NK-92 (cell line): ENCODE results near the gene PIP4P1.
"Not testable (repeated sequence)": the region's sequence is repeated elsewhere in the genome, so short reads cannot be mapped to it uniquely, and the experiment has no call there.

Experiments
- DNase-seq: peaks from one replicate; lab custom pipeline; 2025; ENCODE audit not compliant: unreplicated experiment; lab: John Stamatoyannopoulos, UW

The PIP4P1 gene

DNA sequence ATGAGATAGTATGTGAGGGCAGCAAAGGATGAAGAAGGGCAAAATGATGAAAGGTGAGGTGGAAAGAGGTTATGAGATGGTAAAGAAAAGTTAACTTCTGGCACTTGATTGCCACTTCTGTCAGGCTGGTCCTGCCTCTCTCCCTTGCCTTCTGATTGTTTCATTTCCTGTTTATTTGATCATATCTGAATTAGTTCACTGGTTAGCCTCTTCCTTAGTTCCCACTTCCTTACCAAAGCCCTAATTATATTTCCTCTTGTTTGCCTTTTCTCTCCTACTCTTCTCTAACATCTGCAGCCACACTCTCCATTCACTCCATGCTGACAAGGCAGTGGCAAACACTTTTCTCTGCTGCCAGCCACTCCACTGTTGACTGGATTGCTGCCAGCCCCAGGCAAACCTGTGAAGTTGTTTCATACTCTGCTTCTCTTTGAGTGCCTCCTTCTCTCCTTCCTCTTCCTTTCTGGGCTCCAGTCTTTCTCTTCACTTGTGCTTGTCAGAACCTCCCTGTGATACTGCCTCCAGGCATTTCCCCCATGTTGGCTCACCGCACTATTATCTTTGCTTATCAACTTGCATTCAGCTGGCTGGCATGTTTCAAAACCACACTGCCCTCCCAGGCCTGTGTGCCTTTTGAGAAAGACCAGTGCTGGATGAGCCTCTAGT is 16.1 kb upstream of the PIP4P1 start:
- no peak for DNase-seq

DNA sequence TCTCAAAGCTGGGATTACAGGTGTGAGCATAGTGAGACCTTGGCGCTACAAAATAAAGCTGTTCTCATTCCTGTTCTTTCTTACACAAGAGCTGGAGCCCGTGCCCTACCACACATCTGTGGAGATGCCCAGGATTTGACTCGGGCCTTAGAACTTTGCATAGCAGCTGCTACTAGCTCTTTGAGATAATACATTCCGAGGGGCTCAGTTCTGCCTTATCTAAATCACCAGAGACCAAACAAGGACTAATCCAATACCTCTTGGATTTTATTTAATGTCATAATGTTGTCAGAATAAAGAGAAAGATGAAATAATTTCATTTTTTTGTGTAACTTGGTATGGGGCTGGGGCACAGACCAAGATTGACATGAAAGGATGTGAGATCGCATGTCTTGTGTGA is 15.5 kb upstream of the PIP4P1 start:
- no peak for DNase-seq

DNA sequence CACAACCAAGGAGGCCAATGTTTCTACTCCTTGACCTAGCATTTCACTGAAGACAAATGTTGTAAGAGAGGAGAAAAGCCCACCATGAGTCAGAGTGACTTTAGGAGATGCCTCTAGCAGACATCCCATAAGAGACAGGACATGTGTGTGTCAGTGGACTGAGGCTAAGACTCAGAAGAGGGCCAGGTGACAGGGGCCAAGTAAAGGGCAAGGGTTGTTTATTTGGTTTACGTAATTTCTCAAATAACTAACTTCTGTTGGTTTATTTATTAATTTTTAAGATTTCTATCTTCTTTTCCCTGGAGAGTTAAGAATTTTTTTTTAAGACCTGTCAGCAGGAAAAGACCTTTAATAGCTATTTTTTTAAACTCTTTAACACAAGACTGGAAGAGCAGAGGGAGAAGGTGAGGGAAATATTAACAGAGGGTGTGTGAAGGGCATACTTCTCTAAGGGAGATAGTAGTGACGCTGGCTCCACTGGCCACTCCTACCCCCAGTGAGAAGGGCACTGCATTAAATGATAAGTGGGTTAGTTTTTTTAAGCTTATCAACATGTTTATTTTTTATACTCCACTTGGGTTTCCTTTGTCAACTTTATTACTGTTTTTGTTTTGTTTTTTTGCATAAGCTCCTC is 11.4 kb upstream of the PIP4P1 start:
- DNase-seq = no peak

GRCh38 chr14:20470603-20470901 is 9.3 kb upstream of the PIP4P1 start:
- DNase-seq = no peak

GRCh38 chr14:20469890-20470602 is 8.8 kb upstream of the PIP4P1 start:
- DNase-seq = no peak

DNA sequence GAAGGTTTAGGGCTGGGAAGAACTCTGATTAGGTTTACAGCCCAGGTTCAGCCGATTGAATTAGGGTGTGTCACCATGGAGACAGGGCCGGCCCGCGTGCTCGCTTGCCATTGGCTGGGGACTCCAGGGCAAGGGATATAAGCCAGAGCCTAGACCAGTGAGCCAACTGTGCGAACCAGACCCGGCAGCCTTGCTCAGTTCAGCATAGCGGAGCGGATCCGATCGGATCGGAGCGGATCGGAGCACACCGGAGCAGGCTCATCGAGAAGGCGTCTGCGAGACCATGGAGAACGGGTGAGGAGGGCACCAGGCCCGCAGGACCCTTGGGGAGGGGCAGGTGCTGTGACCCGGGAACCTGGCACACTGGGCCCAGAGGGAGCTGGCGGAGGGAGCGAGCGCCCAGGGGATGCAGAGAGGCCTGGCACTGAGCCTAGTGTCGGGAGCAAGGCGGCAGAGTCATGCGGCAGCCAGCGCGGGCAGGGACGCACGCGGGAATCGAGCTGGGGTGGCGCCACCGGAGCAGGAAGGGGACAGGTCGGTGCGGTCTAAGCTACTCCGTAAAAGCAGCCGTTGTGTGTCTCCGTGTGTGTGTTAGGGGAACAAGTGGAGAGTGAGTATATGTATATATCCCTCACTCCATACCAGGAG is 8.1 kb upstream of the PIP4P1 start, which contains the start of gene PNP:
PNP (plus strand) TSS at position 165 of the 648 bp plus-strand sequence; CDS start at position 284, 119 bp downstream.
- DNase-seq = peak; percentile 17

DNA sequence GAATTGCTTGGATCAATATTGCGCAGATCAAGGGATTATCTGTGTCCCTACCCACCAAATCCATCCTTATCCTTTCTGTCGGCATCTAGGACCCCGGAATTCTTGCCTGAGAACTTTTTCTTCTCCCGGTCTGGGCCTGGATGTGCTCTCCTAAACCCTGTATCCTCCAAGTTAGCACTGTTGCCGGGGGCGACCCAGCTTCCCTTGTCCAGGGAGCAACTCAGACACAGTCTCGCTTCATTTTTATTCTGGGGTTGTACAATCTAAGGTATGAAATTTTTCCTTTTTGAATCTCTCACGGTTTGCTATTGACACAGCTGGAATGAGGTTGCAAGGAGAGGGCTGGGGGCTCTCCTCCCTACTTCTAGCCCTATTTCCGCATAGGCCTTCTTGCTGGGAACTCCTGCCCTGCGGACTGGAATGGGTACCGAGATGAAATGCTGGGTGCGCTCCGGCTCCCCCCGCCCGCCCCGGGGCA is 7.6 kb upstream of the PIP4P1 start:
- DNase-seq = no peak

GRCh38 chr14:20460458-20461224 is 593 bp downstream of the PIP4P1 start:
- no peak for DNase-seq

DNA sequence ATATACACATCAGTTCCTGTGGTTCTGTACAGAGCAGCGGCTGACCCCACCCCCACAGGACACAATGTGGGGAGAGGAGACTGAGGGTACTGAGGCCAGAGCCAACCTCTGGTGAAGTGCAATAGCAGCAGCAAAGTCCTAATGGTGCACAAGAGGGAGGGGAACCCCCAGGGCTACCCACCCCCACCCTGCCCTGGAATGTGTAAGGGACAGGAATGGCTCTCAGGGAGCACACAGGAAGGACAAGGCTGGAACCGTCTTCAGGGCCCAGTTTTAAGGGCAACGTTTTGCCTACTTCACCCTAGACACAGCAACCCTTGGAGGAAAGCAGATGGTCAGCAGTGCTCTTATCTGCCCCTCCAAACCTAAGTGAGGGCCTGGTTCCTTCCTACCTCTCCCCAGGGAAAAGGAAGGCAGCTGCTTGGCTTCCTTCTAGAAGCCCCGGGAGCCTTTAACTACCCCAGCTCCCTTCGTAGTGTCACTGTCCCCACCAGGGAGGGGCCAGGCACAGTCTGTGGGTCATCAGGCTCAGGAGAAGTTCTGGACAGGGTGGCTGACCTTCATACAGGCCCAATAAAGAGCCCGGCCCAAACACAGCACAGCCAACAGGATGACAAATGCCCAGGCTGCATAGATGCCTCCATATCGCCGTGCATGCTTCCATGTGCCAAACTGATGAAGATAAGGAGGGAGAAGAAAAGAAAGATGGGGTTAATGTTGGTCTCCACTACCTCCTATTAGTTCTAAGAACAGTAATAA is 3.0 kb downstream of the PIP4P1 start:
- DNase-seq = no peak

- DNase-seq = no peak
These were observed 4.3 kb downstream of the PIP4P1 start for GRCh38 chr14:20456971-20457370.

DNA sequence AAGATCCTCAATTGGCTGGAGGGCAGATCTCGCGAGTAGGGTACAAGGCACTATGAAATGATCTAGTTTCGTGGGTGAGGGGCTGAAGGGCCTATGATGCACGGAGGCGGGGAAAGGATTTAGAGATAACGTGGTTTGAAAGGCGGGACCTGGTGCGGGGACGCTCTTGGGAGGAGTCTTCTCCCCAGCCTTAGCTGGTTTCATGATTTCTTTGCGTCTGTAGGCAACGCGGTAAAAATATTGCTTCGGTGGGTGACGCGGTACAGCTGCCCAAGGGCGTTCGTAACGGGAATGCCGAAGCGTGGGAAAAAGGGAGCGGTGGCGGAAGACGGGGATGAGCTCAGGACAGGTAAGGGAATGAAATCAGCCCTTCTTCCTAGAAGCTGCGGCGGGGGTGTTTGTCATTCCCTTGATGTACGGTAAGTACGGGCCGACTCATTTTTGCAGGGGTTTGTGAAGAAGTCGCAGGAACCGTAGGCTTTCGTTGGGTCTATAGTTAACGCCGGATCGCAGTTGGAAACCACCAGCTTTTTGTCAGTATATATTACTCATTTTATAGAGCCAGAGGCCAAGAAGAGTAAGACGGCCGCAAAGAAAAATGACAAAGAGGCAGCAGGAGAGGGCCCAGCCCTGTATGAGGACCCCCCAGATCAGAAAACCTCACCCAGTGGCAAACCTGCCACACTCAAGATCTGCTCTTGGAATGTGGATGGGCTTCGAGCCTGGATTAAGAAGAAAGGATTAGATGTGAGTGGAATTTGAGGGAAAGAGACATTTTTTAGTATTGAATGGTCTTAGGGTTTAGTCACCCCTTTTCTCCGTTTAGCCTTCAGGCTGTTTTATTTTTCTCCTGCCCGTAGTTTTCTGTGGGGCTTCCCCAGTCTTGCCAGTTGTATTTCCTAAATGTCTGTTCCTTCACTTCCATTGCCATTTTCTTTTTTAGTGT is 5.6 kb downstream of the PIP4P1 start:
- peak; percentile 31 for DNase-seq

- DNase-seq = peak; percentile 88
These were observed 6.5 kb downstream of the PIP4P1 start, which contains the start of the genes APEX1 and OSGEP for GRCh38 chr14:20454516-20455354. Gene APEX1, plus strand, starts transcription at chr14:20455226. Its CDS starts 420 bp downstream, at chr14:20455646. Gene OSGEP, minus strand, starts transcription at chr14:20454812. Its CDS starts 129 bp downstream, at chr14:20454683.

- not testable (repeated sequence) for DNase-seq
These were observed 8.4 kb downstream of the PIP4P1 start for GRCh38 chr14:20452831-20453230.

DNA sequence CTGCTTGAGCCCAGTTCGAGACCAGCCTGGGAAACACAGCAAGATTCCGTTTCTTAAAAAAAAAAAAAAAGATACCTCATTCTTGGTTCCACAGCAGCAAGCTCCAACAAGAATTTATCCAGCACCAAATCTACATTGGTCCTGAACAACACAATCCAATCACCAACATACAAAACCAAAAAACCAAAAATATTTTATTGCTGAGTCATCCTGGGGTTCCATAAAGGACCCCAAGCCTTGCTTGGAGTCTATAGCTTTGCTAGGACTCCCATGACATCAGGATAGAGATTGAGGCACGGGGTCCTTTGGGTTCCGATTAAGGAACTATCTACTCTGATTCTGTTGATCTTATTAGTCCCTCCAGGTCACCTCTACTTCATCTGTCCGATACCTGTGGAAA is 14.3 kb downstream of the PIP4P1 start:
- no peak for DNase-seq

DNA sequence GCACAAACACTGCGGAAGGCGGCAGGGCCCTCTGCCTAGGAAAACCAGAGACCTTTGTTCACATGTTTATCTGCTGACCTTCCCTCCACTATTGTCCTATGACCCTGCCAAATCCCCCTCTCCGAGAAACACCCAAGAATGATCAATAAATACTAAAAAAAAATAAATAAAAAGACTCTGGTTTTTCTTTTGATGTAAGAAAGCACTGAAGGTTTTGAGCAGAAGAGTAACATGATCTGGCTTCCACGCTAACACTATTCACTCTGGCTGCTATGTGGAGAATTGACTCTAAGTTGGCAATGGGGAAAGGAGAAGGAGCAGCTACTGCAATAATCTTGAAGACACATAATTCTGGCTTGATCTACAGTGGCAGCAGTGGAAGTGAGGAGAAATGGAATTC is 17.6 kb downstream of the PIP4P1 start:
- DNase-seq = not testable (repeated sequence)

DNA sequence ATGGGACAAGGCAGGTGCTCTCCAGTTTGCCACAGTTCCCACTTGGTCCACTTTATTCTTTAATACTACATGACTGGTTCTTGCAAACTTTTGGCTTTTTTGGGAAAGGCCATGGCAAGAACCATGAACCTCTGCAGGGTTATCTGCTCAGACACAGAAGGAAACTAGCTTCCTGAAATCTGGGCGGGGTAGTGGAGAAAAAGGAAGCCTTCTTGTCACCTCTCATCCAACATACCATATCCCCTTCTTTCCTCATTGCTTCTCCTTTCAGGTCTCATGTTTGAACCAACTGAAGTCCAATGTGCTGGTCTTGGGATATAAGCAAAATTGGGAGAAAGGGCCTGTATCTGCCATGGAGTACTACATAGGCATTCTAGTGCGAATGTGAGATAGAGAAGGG is 19.8 kb downstream of the PIP4P1 start:
- DNase-seq = no peak

- DNase-seq = no peak
These were observed 20.4 kb downstream of the PIP4P1 start for GRCh38 chr14:20440882-20441281.

DNA sequence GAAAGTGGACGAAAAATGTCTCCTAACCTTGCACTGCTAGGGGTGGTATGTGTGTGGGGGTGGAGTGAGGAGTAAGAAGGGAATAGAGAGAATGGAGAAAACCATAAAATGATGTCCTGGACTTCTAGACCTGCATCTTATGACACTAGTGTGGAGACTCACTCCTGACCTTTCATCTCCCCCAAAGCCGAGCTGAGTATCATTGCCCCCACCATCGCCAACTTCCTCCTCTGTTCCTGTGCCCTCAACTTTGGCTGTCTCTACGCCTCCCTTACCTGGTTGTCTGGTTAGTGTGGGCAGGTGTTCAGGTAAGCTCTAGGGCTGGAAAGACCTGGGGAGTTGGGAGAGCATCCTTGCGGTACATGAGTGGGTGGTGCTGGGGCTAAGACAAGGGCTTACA is 20.8 kb downstream of the PIP4P1 start:
- no peak for DNase-seq
